HUES48 (cell line): Measurements from ENCODE around the gene NIBAN1.

Experiments used
- H3K27ac ChIP-seq: one replicate; pipeline ENCODE4 v1.7.0; 2013; ENCODE audit warnings: low read depth, low read length, inconsistent platforms
- H3K27me3 ChIP-seq: 2 replicates; pipeline ENCODE4 v1.6.1; 2013; ENCODE audit warnings: mild to moderate bottlenecking, low read length; ENCODE audit not compliant: control insufficient read depth, insufficient read depth
- H3K36me3 ChIP-seq: 2 replicates; pipeline ENCODE4 v1.6.1; 2013; ENCODE audit warnings: low read length; ENCODE audit not compliant: control insufficient read depth, insufficient read depth
- H3K4me1 ChIP-seq: 2 replicates; pipeline ENCODE4 v1.6.1; 2013; ENCODE audit warnings: mild to moderate bottlenecking, low read length; ENCODE audit not compliant: control insufficient read depth, insufficient read depth
- H3K4me3 ChIP-seq: 2 replicates; pipeline ENCODE4 v1.5.1; 2013; ENCODE audit warnings: mild to moderate bottlenecking, low read depth, low read length
- H3K9ac ChIP-seq: 2 replicates; pipeline ENCODE4 v1.6.1; 2013; ENCODE audit warnings: mild to moderate bottlenecking, low read depth, low read length, moderate library complexity
- H3K9me3 ChIP-seq: 2 replicates; pipeline ENCODE4 v1.6.1; 2013; ENCODE audit warnings: low read length; ENCODE audit not compliant: control insufficient read depth, insufficient read depth

The NIBAN1 gene

DNA sequence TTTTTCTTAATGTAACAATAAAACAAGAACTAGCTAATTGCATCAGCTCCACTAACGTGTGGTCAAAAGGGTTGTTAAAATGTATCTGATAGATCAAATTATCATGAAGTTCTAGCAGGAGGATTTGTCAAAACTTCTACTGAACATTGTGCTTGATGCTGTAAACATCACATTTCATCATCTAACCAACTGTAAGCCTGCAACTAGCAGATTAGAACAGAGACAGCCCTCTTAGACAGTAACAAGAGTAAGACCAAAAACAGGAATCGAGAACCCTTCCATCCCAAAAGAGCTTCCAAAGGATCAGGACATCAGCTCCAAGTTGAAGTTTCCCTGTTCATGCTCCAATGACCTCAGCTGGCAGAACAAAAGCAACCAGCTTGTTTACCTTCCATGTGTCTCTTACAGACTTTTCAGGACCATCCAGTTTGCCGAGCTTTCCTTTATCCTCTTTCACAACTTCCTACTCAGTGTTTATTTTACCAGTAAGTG is 44.6 kb downstream of the NIBAN1 start:
- no peaks in the 10 kb centered on the region for H3K36me3 ChIP-seq
- H3K4me1 ChIP-seq = no peaks in the 10 kb centered on the region
- H3K9ac ChIP-seq = no peak overlapping the region
- no peak overlapping the region for H3K4me3 ChIP-seq
- H3K9me3 ChIP-seq = no peaks in the 10 kb centered on the region
- no peaks in the 10 kb centered on the region for H3K27me3 ChIP-seq
- no peak overlapping the region for H3K27ac ChIP-seq

DNA sequence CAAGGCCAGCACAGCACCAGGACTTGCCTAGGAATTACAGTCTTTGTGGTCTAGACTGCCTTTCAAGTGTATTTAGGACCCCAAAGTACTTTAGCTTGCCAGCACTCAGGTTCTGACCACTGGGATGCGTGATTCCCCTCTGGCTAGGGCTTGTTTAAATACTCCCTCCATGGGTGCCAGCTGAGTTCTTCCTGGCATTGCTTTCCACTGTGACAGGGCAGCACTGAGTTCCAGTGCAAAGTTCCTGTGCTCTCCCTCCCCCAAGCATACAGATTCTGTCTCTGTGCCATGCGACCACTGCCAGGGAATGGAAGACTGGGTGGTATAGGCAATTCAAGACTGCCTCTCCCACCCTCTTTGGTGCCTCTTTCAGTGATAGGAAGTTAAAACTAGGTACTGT is 45.9 kb downstream of the NIBAN1 start:
- Histone ChIP-seq H3K9me3 (no peaks in the 10 kb centered on the region), H3K4me3 (no peak overlapping the region), H3K36me3 (no peaks in the 10 kb centered on the region), H3K27me3 (no peaks in the 10 kb centered on the region), H3K9ac (no peak overlapping the region), H3K27ac (no peak overlapping the region), H3K4me1 (no peaks in the 10 kb centered on the region)
